ENCODE data around the gene FSIP1.

DNA sequence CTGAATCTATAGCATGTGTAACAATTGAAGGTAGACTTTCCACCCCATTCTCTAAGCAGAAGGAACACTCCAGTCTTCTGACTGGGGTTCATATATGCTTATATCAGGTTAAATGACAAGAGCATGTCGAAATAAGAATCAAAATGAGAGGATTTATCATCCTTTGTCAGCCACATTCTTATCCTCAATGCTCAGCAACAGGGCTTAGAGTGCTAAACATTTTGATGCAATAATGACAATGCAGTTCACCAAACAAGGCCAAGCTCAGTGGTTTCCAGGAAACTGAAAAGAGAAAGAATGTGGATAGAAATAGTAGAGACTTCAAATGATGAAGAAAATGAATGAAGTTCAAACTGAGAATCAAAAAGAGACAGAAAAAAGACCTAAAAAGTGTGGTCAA lies 78.0 kb downstream of the FSIP1 start:
- TF ChIP-seq, protein P1, sequence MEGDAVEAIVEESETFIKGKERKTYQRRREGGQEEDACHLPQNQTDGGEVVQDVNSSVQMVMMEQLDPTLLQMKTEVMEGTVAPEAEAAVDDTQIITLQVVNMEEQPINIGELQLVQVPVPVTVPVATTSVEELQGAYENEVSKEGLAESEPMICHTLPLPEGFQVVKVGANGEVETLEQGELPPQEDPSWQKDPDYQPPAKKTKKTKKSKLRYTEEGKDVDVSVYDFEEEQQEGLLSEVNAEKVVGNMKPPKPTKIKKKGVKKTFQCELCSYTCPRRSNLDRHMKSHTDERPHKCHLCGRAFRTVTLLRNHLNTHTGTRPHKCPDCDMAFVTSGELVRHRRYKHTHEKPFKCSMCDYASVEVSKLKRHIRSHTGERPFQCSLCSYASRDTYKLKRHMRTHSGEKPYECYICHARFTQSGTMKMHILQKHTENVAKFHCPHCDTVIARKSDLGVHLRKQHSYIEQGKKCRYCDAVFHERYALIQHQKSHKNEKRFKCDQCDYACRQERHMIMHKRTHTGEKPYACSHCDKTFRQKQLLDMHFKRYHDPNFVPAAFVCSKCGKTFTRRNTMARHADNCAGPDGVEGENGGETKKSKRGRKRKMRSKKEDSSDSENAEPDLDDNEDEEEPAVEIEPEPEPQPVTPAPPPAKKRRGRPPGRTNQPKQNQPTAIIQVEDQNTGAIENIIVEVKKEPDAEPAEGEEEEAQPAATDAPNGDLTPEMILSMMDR (IDR thresholded peaks at IDR 0.05), result no peak
- TF ChIP-seq POLR2A (IDR thresholded peaks at IDR 0.05), result no peak
